HEK293 (cell line): Measurements from ENCODE around the gene SLC11A2.

Experiments
- CTCF ChIA-PET: fragments of 350-600 bp; formaldehyde crosslinking; extraction: SDS; loops from one replicate; lab custom pipeline; 2021; ENCODE audit warnings: antibody characterized with exemption; lab: Yijun Ruan, JAX
- POLR2A ChIA-PET: fragments of 300-600 bp; formaldehyde crosslinking; extraction: SDS; loops from one replicate; lab custom pipeline; 2020; ENCODE audit warnings: antibody characterized with exemption, inconsistent platforms; lab: Yijun Ruan, JAX
- H3K27ac ChIP-seq: fragments of 200-500 bp; sonication (Bioruptor generic); 2 replicates; pipeline ENCODE4 v1.5.1; 2014; ENCODE audit warnings: low read depth, low read length, control low read depth, inconsistent platforms; ENCODE audit errors: extremely low read depth
- H3K36me3 ChIP-seq, 2 experiments: fragments of 200-500 bp in 1 of 2; sonication (Bioruptor generic) in 1 of 2; 1 replicate in 1 of 2; 2 replicates in 1 of 2; pipeline ENCODE4 v1.5.1; 2014 to 2017; ENCODE audit warnings: inconsistent platforms in 2 of 2, low read length in 2 of 2; ENCODE audit not compliant: control insufficient read depth in 2 of 2, insufficient read depth in 1 of 2
- H3K4me1 ChIP-seq: fragments of 200-500 bp; sonication (Bioruptor generic); 2 replicates; pipeline ENCODE4 v1.5.1; 2014; ENCODE audit warnings: mild to moderate bottlenecking, low read length, inconsistent platforms; ENCODE audit not compliant: control insufficient read depth, insufficient read depth
- H3K4me3 ChIP-seq: 2 replicates; pipeline ENCODE4 v1.5.1; 2011; ENCODE audit warnings: low read depth, mild to moderate bottlenecking, control low read depth, low read length, moderate library complexity
- H3K9me3 ChIP-seq: fragments of 200-500 bp; sonication (Bioruptor generic); 2 replicates; pipeline ENCODE4 v1.5.1; 2014; ENCODE audit warnings: low read depth, low read length, inconsistent platforms; ENCODE audit not compliant: control insufficient read depth, insufficient read depth
- KLF1 ChIP-seq: fragments of 450-650 bp; formaldehyde crosslinking; IDR thresholded peaks from 2 replicates; pipeline ENCODE4 v1.5.1; 2016; ENCODE audit warnings: missing biosample characterization, missing genetic modification characterization
- RBAK ChIP-seq: fragments of 450-650 bp; formaldehyde crosslinking; IDR thresholded peaks from 2 replicates; pipeline ENCODE4 v1.5.1; 2016; ENCODE audit warnings: missing biosample characterization, missing genetic modification characterization
- SCRT1 ChIP-seq: fragments of 450-650 bp; formaldehyde crosslinking; IDR thresholded peaks from 2 replicates; pipeline ENCODE4 v1.5.1; 2016; ENCODE audit warnings: missing biosample characterization, missing genetic modification characterization, borderline replicate concordance
- ZNF202 ChIP-seq: fragments of 450-650 bp; formaldehyde crosslinking; IDR thresholded peaks from 2 replicates; pipeline ENCODE4 v1.5.1; 2016; ENCODE audit warnings: missing biosample characterization, missing genetic modification characterization, borderline replicate concordance
- ZNF221 ChIP-seq: fragments of 450-650 bp; formaldehyde crosslinking; IDR thresholded peaks from 2 replicates; pipeline ENCODE4 v1.5.1; 2017; ENCODE audit warnings: missing biosample characterization, missing genetic modification characterization, borderline replicate concordance
- ZNF223 ChIP-seq: fragments of 450-650 bp; formaldehyde crosslinking; IDR thresholded peaks from 2 replicates; pipeline ENCODE4 v1.5.1; 2016; ENCODE audit warnings: missing biosample characterization, missing genetic modification characterization
- ZNF404 ChIP-seq: fragments of 450-650 bp; formaldehyde crosslinking; IDR thresholded peaks from 2 replicates; pipeline ENCODE4 v1.5.1; 2017; ENCODE audit warnings: missing biosample characterization, missing genetic modification characterization
- ZNF426 ChIP-seq: fragments of 450-650 bp; formaldehyde crosslinking; IDR thresholded peaks from 2 replicates; pipeline ENCODE4 v1.5.1; 2017; ENCODE audit warnings: missing biosample characterization, missing genetic modification characterization, mild to moderate bottlenecking, inconsistent platforms, moderate library complexity
- ZNF600 ChIP-seq: fragments of 450-650 bp; formaldehyde crosslinking; IDR thresholded peaks from 2 replicates; pipeline ENCODE4 v1.5.1; 2016; ENCODE audit warnings: missing biosample characterization, missing genetic modification characterization
- ZNF621 ChIP-seq: fragments of 450-650 bp; formaldehyde crosslinking; IDR thresholded peaks from 2 replicates; pipeline ENCODE4 v1.5.1; 2017; ENCODE audit warnings: missing biosample characterization, missing genetic modification characterization
- ZNF707 ChIP-seq: fragments of 450-650 bp; formaldehyde crosslinking; IDR thresholded peaks from 2 replicates; pipeline ENCODE4 v1.5.1; 2016; ENCODE audit warnings: missing biosample characterization, missing genetic modification characterization
- ZNF76 ChIP-seq: fragments of 450-650 bp; formaldehyde crosslinking; IDR thresholded peaks from 2 replicates; pipeline ENCODE4; 2016; ENCODE audit warnings: low read depth, missing biosample characterization, missing genetic modification characterization, borderline replicate concordance
- ZSCAN16 ChIP-seq: fragments of 450-650 bp; formaldehyde crosslinking; IDR thresholded peaks from 2 replicates; pipeline ENCODE4 v1.5.1; 2016; ENCODE audit warnings: missing biosample characterization, missing genetic modification characterization
- ZSCAN30 ChIP-seq: fragments of 450-650 bp; IDR thresholded peaks from 2 replicates; pipeline ENCODE4 v1.5.1; 2018; ENCODE audit warnings: missing biosample characterization, mild to moderate bottlenecking, missing genetic modification characterization, moderate library complexity
- TF ChIP-seq, protein P1 (sequence below): fragments of 450-650 bp; formaldehyde crosslinking; IDR thresholded peaks from 2 replicates; pipeline ENCODE4 v1.5.1; 2016; ENCODE audit warnings: missing biosample characterization, missing genetic modification characterization, borderline replicate concordance
- TF ChIP-seq, protein P2 (sequence below): fragments of 450-650 bp; formaldehyde crosslinking; IDR thresholded peaks from 2 replicates; pipeline ENCODE4 v1.5.1; 2016; ENCODE audit warnings: missing biosample characterization, missing genetic modification characterization

SLC11A2 gene

DNA sequence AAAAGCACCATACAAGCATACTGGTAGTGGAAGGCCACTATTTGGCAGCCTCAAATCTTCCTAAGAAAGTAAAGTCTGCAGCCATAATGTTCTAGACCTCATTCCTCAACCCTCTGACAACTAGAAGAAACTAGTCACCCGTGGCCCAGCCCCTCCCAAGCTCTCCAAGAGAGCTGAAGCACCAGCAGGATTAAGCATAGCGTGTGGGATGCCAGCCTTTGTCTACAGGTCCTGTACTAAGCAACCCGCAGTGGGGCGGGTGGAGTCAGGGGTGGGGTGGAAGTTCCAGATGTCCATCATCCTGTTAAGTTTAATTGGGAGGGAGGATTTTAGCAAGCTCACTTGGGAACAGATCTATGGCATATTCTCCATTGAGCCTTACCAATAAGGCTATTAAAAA is 14.2 kb downstream of the SLC11A2 start:
- Histone ChIP-seq H3K4me1 (peaks cover 20% of the 10 kb centered on the region), H3K9me3 (no peaks in the 10 kb centered on the region), H3K4me3 (no peak overlapping the region), H3K36me3 (peaks cover 11 to 14% of the 10 kb centered on the region in 2 experiments; a peak in 2 of 3 replicates), H3K27ac (no peak overlapping the region)
- TF ChIP-seq KLF1 (tag by site-specific recombination) (peak; percentile 57), ZNF621 (tag by site-specific recombination) (no peak)
- POLR2A ChIA-PET: interaction anchor here (1.1 to 1.2 kb wide), 2 partner anchors 13 to 14 kb away, joined by 3 read pairs; partner anchors contain the start of gene SLC11A2
- CTCF ChIA-PET: interaction anchor here (0.6 to 1.9 kb wide), 3 partner anchors 16 to 309 kb away, joined by 3 to 8 read pairs (median 4); no protein-coding TSS in a partner anchor

DNA sequence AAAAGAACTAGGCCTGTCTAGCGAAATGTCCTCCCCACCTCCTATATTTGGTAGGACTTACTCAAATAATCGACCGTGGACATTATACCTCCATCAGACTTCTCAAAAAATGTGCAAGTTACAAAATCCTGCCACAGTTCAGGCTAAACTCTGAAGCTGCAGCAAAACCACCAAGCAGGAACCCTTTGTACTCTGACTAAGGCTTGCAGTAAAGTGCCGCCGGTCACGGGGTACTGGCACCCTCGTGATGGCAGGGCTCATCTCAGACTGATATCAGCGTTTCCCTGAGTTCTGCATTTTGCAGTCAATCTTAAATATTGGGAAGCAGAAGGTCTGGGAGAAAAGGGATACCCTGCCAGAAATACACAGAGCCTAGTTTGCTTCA is 17.1 kb downstream of the SLC11A2 start:
- ChIA-PET CTCF (interaction anchor here (0.9 kb wide), 1 partner anchor 344 kb away, joined by 4 read pairs; no protein-coding TSS in a partner anchor), POLR2A (interaction anchor here (0.6 kb wide), 1 partner anchor 376 kb away, joined by 3 read pairs; no protein-coding TSS in a partner anchor)
- no peak overlapping the region for H3K27ac ChIP-seq

DNA sequence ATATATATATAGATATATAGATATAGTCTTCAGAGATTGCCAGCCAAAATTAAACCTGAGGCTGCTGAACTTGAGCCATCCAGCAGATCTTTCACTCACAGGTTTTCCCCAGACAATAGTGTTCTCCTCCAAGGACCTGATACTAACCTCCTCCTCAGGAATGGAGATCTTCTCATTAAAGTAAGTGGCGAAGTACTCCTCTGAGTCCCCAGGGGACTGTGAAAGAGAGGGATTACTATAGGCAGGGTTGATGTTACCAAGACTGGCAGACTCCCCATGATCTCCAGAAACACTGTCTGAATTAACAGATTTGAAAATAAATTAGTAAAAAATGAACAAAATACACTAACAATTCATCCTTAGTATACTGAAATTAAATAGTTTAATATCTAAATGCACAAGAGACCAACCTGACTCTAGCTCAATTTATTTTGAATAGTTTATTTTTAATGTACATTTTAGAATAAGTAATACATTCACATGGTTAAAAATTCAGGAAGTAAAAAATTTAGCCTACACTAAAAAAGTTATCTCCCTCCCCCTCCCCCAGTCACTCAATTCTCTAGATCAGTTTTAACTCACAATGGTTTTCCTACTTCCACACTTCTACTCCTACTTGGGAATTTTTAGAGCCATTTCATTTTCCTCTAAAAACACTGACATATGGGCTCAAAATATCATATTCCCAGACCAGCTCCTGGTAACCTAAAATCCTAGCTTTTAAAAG is 17.7 kb downstream of the SLC11A2 start:
- Histone ChIP-seq H3K4me3 (no peak overlapping the region), H3K9me3 (no peaks in the 10 kb centered on the region), H3K27ac (no peak overlapping the region), H3K4me1 (peaks cover 16% of the 10 kb centered on the region), H3K36me3 (peaks cover 31 to 36% of the 10 kb centered on the region in 2 experiments)
- POLR2A ChIA-PET: no interaction called here
- TF ChIP-seq, protein P1, sequence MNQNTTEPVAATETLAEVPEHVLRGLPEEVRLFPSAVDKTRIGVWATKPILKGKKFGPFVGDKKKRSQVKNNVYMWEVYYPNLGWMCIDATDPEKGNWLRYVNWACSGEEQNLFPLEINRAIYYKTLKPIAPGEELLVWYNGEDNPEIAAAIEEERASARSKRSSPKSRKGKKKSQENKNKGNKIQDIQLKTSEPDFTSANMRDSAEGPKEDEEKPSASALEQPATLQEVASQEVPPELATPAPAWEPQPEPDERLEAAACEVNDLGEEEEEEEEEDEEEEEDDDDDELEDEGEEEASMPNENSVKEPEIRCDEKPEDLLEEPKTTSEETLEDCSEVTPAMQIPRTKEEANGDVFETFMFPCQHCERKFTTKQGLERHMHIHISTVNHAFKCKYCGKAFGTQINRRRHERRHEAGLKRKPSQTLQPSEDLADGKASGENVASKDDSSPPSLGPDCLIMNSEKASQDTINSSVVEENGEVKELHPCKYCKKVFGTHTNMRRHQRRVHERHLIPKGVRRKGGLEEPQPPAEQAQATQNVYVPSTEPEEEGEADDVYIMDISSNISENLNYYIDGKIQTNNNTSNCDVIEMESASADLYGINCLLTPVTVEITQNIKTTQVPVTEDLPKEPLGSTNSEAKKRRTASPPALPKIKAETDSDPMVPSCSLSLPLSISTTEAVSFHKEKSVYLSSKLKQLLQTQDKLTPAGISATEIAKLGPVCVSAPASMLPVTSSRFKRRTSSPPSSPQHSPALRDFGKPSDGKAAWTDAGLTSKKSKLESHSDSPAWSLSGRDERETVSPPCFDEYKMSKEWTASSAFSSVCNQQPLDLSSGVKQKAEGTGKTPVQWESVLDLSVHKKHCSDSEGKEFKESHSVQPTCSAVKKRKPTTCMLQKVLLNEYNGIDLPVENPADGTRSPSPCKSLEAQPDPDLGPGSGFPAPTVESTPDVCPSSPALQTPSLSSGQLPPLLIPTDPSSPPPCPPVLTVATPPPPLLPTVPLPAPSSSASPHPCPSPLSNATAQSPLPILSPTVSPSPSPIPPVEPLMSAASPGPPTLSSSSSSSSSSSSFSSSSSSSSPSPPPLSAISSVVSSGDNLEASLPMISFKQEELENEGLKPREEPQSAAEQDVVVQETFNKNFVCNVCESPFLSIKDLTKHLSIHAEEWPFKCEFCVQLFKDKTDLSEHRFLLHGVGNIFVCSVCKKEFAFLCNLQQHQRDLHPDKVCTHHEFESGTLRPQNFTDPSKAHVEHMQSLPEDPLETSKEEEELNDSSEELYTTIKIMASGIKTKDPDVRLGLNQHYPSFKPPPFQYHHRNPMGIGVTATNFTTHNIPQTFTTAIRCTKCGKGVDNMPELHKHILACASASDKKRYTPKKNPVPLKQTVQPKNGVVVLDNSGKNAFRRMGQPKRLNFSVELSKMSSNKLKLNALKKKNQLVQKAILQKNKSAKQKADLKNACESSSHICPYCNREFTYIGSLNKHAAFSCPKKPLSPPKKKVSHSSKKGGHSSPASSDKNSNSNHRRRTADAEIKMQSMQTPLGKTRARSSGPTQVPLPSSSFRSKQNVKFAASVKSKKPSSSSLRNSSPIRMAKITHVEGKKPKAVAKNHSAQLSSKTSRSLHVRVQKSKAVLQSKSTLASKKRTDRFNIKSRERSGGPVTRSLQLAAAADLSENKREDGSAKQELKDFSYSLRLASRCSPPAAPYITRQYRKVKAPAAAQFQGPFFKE (tag by site-specific recombination): no peak
- TF ChIP-seq SCRT1 (tag by site-specific recombination): no peak
- no peak for TF ChIP-seq ZSCAN30 (tag by site-specific recombination)
- no peak for TF ChIP-seq ZNF221 (tag by site-specific recombination)
- TF ChIP-seq, protein P2, sequence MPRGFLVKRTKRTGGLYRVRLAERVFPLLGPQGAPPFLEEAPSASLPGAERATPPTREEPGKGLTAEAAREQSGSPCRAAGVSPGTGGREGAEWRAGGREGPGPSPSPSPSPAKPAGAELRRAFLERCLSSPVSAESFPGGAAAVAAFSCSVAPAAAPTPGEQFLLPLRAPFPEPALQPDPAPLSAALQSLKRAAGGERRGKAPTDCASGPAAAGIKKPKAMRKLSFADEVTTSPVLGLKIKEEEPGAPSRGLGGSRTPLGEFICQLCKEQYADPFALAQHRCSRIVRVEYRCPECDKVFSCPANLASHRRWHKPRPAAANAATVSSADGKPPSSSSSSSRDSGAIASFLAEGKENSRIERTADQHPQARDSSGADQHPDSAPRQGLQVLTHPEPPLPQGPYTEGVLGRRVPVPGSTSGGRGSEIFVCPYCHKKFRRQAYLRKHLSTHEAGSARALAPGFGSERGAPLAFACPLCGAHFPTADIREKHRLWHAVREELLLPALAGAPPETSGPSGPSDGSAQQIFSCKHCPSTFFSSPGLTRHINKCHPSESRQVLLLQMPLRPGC (tag by site-specific recombination): no peak
- TF ChIP-seq ZNF707 (tag by site-specific recombination): no peak
- TF ChIP-seq ZNF76: no peak
- no peak for TF ChIP-seq ZNF404
- CTCF ChIA-PET: interaction anchor here (0.6 to 0.9 kb wide), 2 partner anchors 344 to 970 kb away, joined by 4 to 5 read pairs; no protein-coding TSS in a partner anchor

More for the DNA sequence above, 17.1 kb downstream of the SLC11A2 start:
- Histone ChIP-seq H3K4me1 (peaks cover 16% of the 10 kb centered on the region), H3K36me3 (peaks cover 25 to 36% of the 10 kb centered on the region in 2 experiments), H3K4me3 (no peak overlapping the region), H3K9me3 (no peaks in the 10 kb centered on the region)
- TF ChIP-seq ZSCAN16 (tag by site-specific recombination): no peak
- TF ChIP-seq ZNF600: no peak
- TF ChIP-seq ZNF223: no peak
- no peak for TF ChIP-seq ZNF202 (tag by site-specific recombination)
- TF ChIP-seq RBAK: no peak
- no peak for TF ChIP-seq ZNF426 (tag by site-specific recombination)
- TF ChIP-seq, all 188 proteins: peak for 0
